ENCODE results near the gene TTC39A. TPM values are rescaled to one million over a fixed set of nuclear protein-coding genes. Genes with fewer than 3 reads are reported as not detected.

TTC39A gene
- total RNA-seq, 4 donors from 2014 or later, result 12.2 to 16.5 (median 15.3) TPM

DNA sequence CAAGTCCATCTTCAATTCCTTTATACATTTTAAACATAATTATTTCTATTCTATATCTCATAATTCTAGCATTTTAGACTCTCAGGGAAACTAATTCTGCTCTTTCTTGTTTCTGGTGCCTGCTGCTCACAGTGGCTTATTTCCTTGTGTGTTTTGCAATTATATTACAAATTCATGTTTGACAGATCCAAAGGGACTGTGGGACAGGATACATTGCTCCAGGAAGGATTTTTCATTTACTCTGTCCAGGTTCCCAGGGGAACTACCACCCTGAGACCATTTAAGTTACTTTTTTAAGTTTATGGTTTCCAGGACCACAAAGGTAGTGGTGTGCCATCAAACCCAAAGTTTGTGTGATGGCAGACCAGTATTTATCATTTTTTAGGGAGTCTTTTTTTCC lies 6.6 kb downstream of the TTC39A start:
- TF ChIP-seq POLR2A (IDR thresholded peaks at IDR 0.05), result no peak
- TF ChIP-seq, protein P1, sequence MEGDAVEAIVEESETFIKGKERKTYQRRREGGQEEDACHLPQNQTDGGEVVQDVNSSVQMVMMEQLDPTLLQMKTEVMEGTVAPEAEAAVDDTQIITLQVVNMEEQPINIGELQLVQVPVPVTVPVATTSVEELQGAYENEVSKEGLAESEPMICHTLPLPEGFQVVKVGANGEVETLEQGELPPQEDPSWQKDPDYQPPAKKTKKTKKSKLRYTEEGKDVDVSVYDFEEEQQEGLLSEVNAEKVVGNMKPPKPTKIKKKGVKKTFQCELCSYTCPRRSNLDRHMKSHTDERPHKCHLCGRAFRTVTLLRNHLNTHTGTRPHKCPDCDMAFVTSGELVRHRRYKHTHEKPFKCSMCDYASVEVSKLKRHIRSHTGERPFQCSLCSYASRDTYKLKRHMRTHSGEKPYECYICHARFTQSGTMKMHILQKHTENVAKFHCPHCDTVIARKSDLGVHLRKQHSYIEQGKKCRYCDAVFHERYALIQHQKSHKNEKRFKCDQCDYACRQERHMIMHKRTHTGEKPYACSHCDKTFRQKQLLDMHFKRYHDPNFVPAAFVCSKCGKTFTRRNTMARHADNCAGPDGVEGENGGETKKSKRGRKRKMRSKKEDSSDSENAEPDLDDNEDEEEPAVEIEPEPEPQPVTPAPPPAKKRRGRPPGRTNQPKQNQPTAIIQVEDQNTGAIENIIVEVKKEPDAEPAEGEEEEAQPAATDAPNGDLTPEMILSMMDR (IDR thresholded peaks at IDR 0.05), result no peak
- H3K4me3 ChIP-seq (ENCODE audit: low read depth, poor library complexity, severe bottlenecking), result no peak overlapping the region
- DNase-seq (ENCODE audit: low spot score in 2 of 2), result no peak
- intact Hi-C loops (cut with DNase I; ENCODE audit: low total_unique reads), result no loop called here

DNA sequence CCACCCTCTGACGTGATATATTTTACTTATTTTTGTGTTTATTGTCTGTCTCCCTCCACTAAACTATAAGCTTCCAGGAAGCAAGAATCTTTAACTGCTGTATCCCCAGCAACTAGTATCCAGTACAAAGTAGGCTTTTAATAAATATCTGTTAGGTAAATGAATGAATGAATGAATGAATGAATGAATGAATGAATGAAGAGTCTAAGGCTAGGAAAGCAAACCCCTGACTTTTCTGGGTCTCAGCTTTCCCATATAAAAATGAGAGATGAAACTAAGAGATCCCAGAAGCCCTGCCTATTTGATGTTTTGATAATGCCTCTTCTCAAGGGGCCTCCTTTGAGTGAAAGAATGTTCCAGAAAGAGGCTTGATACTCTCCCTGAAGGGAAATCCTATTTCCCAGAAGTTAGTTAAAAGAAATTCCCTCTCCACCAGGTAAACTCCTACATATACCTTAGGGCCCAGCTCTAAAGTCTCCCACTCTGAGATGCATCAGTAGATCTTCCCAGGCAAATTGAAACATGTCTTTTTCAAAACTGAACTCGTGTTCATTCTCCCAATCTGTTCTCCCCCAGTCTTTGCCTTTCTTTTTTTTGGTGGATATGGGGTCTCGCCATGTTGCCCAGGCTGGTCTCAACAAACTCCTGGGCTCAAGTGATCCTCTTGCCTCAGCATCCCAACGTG lies 7.8 kb downstream of the TTC39A start:
- WGBS, 2 donors, result 82 to 91% methylated on average over 4 of the region's 4 CpGs
- TF ChIP-seq, protein P1 (IDR thresholded peaks at IDR 0.05), result no peak
- no peak for TF ChIP-seq POLR2A (IDR thresholded peaks at IDR 0.05)
- no peak for DNase-seq (ENCODE audit: low spot score in 2 of 2)
- intact Hi-C loops (cut with DNase I; ENCODE audit: low total_unique reads), result no loop called here
- no peak overlapping the region for H3K4me3 ChIP-seq (ENCODE audit: low read depth, poor library complexity, severe bottlenecking)

DNA sequence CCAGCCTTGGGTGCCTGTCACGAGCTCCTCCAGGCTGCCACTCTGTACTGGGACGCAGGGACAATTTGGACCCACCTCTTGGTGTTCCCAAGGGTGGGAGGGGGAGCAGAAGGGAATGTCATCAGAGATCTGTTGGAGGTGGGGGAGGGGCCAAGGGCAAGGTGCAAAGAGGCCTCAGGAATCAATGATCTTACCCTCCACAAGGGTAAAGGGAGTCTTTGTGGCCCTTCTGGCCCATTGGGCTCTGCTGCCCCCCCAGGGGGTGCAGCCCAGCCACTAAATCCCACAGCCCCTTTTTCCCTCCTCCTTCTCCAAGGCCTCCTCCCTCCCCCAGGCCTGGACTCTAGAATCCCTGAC lies 8.5 kb downstream of the TTC39A start:
- intact Hi-C loops (cut with DNase I; ENCODE audit: low total_unique reads), result no loop called here
- TF ChIP-seq, protein P1 (IDR thresholded peaks at IDR 0.05), result no peak
- TF ChIP-seq POLR2A (IDR thresholded peaks at IDR 0.05), result no peak
- no peak for DNase-seq (ENCODE audit: low spot score in 2 of 2)
- WGBS, 2 donors, result 85 to 95% methylated on average over 2 of the region's 2 CpGs
- no peak overlapping the region for H3K4me3 ChIP-seq (ENCODE audit: low read depth, poor library complexity, severe bottlenecking)

DNA sequence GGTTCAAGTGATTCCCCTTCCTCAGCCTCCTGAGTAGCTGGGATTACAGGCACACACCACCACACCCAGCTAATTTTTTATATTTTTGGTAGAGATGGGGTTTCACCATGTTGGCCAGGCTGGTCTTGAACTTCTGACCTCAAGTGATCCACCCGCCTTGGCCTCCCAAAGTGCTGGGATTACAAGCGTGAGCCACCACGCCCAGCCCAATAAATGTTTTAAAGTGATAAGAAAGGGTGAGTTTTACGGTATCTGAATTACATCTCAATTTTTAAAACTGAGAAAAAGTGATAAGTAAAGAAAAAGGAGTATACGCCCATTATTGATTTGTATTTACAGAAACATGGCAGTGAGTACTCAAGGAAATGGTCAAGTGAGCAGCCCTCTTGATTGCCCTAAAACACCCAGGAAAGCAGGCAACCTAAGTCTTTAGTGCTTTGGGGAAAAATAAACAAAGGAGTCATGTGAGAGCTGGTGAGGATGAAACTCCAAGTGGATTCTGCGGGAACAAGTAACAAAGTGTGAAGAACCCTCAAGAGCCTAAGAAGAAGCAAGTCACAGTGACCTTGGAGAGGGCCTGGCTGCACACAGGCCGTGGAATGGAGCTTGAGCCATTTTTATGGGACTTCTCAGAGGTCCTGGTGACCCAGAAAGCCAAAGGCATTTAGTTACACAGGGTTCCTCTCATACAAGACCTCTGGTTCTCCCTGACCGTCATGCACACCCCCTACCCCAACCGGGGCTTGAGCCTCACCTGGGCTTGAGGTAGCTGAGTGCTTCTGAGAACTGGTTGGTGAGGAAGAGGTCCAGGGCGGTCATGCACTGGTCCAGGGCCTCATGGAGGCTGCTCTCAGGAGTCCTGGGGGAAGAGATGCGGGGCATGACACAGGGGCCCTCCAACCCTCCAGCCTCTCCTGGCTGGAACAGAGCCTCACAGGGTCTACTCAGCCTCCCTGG lies 9.1 kb downstream of the TTC39A start:
- WGBS, 2 donors, result 91 to 95% methylated on average over 10 to 11 of the region's 11 CpGs
- no peak for TF ChIP-seq POLR2A (IDR thresholded peaks at IDR 0.05)
- TF ChIP-seq, protein P1 (IDR thresholded peaks at IDR 0.05), result no peak
- intact Hi-C loops (cut with DNase I; ENCODE audit: low total_unique reads), result no loop called here

DNA sequence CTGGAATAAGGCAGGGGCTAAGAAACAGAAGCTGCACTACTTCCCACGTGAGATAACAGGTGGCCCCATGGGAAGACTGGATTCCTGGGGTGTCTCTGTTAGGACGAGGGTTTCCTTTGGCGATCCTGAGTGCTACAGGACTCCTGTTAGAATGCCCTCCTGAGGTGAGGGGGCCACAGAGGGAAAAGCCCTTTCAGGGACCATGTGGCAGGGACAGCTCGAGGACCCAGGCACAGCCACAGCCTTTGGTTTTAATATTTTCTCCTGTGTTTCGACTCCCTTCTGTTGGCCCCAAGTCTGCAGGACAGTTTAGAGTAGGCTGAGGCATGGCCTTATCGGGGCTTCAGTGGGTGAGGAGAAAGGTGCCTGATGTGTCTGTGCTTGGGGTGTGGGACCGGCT lies 12.6 kb downstream of the TTC39A start:
- H3K4me3 ChIP-seq (ENCODE audit: low read depth, poor library complexity, severe bottlenecking), result no peak overlapping the region
- TF ChIP-seq, protein P1 (IDR thresholded peaks at IDR 0.05), result no peak
- no peak for TF ChIP-seq POLR2A (IDR thresholded peaks at IDR 0.05)
- DNase-seq (ENCODE audit: low spot score in 2 of 2), result no peak
- WGBS, 2 donors, result 92 to 93% methylated on average over 7 of the region's 7 CpGs
- intact Hi-C loops (cut with DNase I; ENCODE audit: low total_unique reads), result no loop called here

More for the DNA sequence above, 9.1 kb downstream of the TTC39A start:
- H3K4me3 ChIP-seq (ENCODE audit: low read depth, poor library complexity, severe bottlenecking), result no peak overlapping the region
- no peak for DNase-seq (ENCODE audit: low spot score in 2 of 2)
